B cell (primary cell): ENCODE results near the gene CDC14A. TPM values are rescaled to one million over a fixed set of nuclear protein-coding genes. Genes with fewer than 3 reads are reported as not detected.

Experiments used
- ATAC-seq: fragments of 200-7000 bp; cut with Tn5 transposase; one replicate; pipeline ENCODE4 v1.10.0; 2021; ENCODE audit warnings: low read depth, mild to moderate bottlenecking, moderate number of reproducible peaks, moderate library complexity
- CTCF ChIA-PET: fragments of 350-600 bp; sonication (Branson Sonifier 250); formaldehyde crosslinking; loops from one replicate; lab custom pipeline; 2021; ENCODE audit warnings: antibody characterized with exemption, inconsistent platforms; lab: Charles Lee
- POLR2A ChIA-PET: fragments of 350-600 bp; sonication (Branson Sonifier 250); formaldehyde crosslinking; loops from one replicate; lab custom pipeline; 2021; ENCODE audit warnings: antibody characterized with exemption; lab: Charles Lee
- DNase-seq: peaks from one replicate; pipeline ENCODE4 v3.0.0; 2013
- H2AFZ ChIP-seq: 2 replicates; pipeline ENCODE4 v1.6.1; 2012; ENCODE audit warnings: mild to moderate bottlenecking, low read depth, low read length; ENCODE audit not compliant: insufficient read depth, poor library complexity, severe bottlenecking
- H3K27ac ChIP-seq, 2 donors: 1 replicate in 1 of 2; 2 replicates in 1 of 2; pipeline ENCODE4 v1.5.1; 2012 to 2013; ENCODE audit warnings: low read length in 2 of 2, mild to moderate bottlenecking in 2 of 2, moderate library complexity in 1 of 2
- H3K27me3 ChIP-seq, 4 experiments: fragments of 200-600 bp in 1 of 4; sonication (generic) in 1 of 4; replicated peaks in 1 of 4; 1 replicate in 2 of 4; 2 replicates in 2 of 4; pipeline versions ENCODE4 v1.6.1 to v1.7.0; 2013 to 2016; ENCODE audit warnings: low read length in 3 of 4, mild to moderate bottlenecking in 2 of 4, mixed read lengths in 1 of 4, moderate library complexity in 1 of 4; ENCODE audit not compliant: insufficient read depth in 4 of 4, control insufficient read depth in 3 of 4; ENCODE audit errors: control extremely low read depth in 1 of 4
- H3K36me3 ChIP-seq, 2 experiments: replicated peaks in 1 of 2; 1 replicate in 1 of 2; 2 replicates in 1 of 2; pipeline versions ENCODE4 v1.6.1 to v1.7.1; 2013; ENCODE audit warnings: low read length in 1 of 2; ENCODE audit not compliant: insufficient read depth in 2 of 2, control insufficient read depth in 1 of 2; ENCODE audit errors: control extremely low read depth in 1 of 2, extremely low read depth in 1 of 2
- H3K4me1 ChIP-seq, 2 donors: fragments of 200-600 bp in 1 of 2; sonication (generic) in 1 of 2; 1 replicate in 1 of 2; 2 replicates in 1 of 2; pipeline versions ENCODE4 v1.5.1 to v1.6.1; 2013 to 2017; ENCODE audit warnings: low read length in 2 of 2; ENCODE audit not compliant: control insufficient read depth in 2 of 2, insufficient read depth in 2 of 2
- H3K4me2 ChIP-seq: replicated peaks from 2 replicates; pipeline ENCODE3; 2012; ENCODE audit warnings: mild to moderate bottlenecking, low read depth, low read length; ENCODE audit not compliant: poor library complexity, severe bottlenecking
- H3K4me3 ChIP-seq, 5 experiments: fragments of 200-600 bp in 1 of 5; sonication (generic) in 1 of 5; 1 replicate in 3 of 5; 2 replicates in 2 of 5; pipeline versions ENCODE4 v1.5.1 to v1.7.0; 2011 to 2016; ENCODE audit warnings: low read length in 4 of 5, mild to moderate bottlenecking in 4 of 5, low read depth in 2 of 5, control low read depth in 1 of 5, moderate library complexity in 1 of 5; ENCODE audit not compliant: insufficient read depth in 1 of 5; ENCODE audit errors: control extremely low read depth in 1 of 5, extremely low read depth in 1 of 5
- H3K79me2 ChIP-seq: fragments of 200-600 bp; sonication (generic); one replicate; pipeline ENCODE4 v1.6.0; 2016; ENCODE audit warnings: low read length; ENCODE audit not compliant: control insufficient read depth, insufficient read depth
- H3K9ac ChIP-seq: fragments of 200-600 bp; sonication (generic); 2 replicates; pipeline ENCODE4 v1.6.1; 2017; ENCODE audit warnings: mild to moderate bottlenecking, low read length, moderate library complexity
- H3K9me3 ChIP-seq, 3 donors: one replicate each; pipeline versions ENCODE4 v1.6.1 to v1.7.1; 2013; ENCODE audit warnings: low read length in 2 of 3; ENCODE audit not compliant: control insufficient read depth in 2 of 3, insufficient read depth in 1 of 3; ENCODE audit errors: control extremely low read depth in 1 of 3
- H4K20me1 ChIP-seq: 2 replicates; pipeline ENCODE4 v1.6.0; 2012; ENCODE audit warnings: mild to moderate bottlenecking, low read length; ENCODE audit not compliant: insufficient read depth, control insufficient read depth, poor library complexity, severe bottlenecking
- H3K27ac Mint-ChIP-seq: one replicate; pipeline ENCODE4 v1.8.0; 2021; ENCODE audit warnings: mixed read lengths
- H3K27me3 Mint-ChIP-seq: one replicate; pipeline ENCODE4 v1.8.0; 2021; ENCODE audit warnings: mixed read lengths
- H3K4me1 Mint-ChIP-seq: one replicate; pipeline ENCODE4 v1.8.0; 2021; ENCODE audit warnings: mixed read lengths
- H3K4me3 Mint-ChIP-seq: one replicate; pipeline ENCODE4 v1.8.0; 2021; ENCODE audit warnings: mixed read lengths
- H3K9me3 Mint-ChIP-seq: one replicate; pipeline ENCODE4 v1.8.0; 2022; ENCODE audit warnings: mixed read lengths; ENCODE audit not compliant: insufficient read depth
- CTCF ChIP-seq: fragments of 200-600 bp; IDR thresholded peaks from one replicate; pipeline ENCODE4 v1.8.0; 2022; ENCODE audit warnings: antibody characterized with exemption, mild to moderate bottlenecking
- EZH2 ChIP-seq: IDR thresholded peaks from 2 replicates; pipeline ENCODE4 v1.6.1; 2012; ENCODE audit warnings: borderline replicate concordance, low read depth, mild to moderate bottlenecking, moderate library complexity, low read length; ENCODE audit not compliant: insufficient read depth, poor library complexity, severe bottlenecking
- WGBS: methylation state at CpG from one replicate; pipeline ENCODE4 v1.1.5; 2013; ENCODE audit warnings: missing lambda C conversion rate; ENCODE audit not compliant: insufficient coverage; 5-methylcytosine and 5-hydroxymethylcytosine counted together
- intact Hi-C: fragments of 100-400 bp; cut with micrococcal nuclease; formaldehyde crosslinking; loops from one replicate; pipeline ENCODE4 v1.10.0; 2022
- polyA plus RNA-seq: library from polyadenylated mRNA; depleted of rRNA; stranded (reverse); fragments of >200 nt; gene quantifications from 2 replicates; pipeline ENCODE4 v1.2.3, GENCODE V29; 2012
- total RNA-seq, 2 donors: library from RNA; stranded (reverse); fragments of 120-200 nt in 1 of 2; gene quantifications; 1 replicate in 1 of 2; 2 replicates in 1 of 2; pipeline versions ENCODE4 v1.2.3 to v1.2.4, GENCODE V29; 2013 to 2022

The CDC14A gene
- total and polyA plus RNA-seq, 2 donors (not counting 1 experiment from before 2014, with no cell fraction given) = 6.1 to 41.7 TPM

GRCh38 chr1:100411019-100411418 is 58.7 kb downstream of the CDC14A start:
- Mint-ChIP-seq H3K9me3 (no peaks in the 10 kb centered on the region), H3K4me1 (peaks cover 39% of the 10 kb centered on the region), H3K4me3 (no peak overlapping the region), H3K27ac (no peak overlapping the region), H3K27me3 (no peaks in the 10 kb centered on the region)
- Histone ChIP-seq H4K20me1 (peaks cover 13% of the 10 kb centered on the region), H3K4me3 (no peak overlapping the region), H3K79me2 (peaks cover 34% of the 10 kb centered on the region), H3K27ac (no peak overlapping the region), H3K4me2 (no peak overlapping the region), H3K9ac (no peak overlapping the region), H3K9me3 (no peaks in the 10 kb centered on the region), H2AFZ (no peak overlapping the region), H3K36me3 (no peaks in the 10 kb centered on the region), H3K4me1 (no peaks in the 10 kb centered on the region), H3K27me3 (no peaks in the 10 kb centered on the region)
- intact Hi-C loops = no loop called here
- ATAC-seq = no peak
- WGBS = 97% methylated on average over 3 of the region's 4 CpGs
- POLR2A ChIA-PET = no interaction called here
- CTCF ChIA-PET = no interaction called here
- no peak for TF ChIP-seq EZH2
- no peak for TF ChIP-seq CTCF
- no peak for DNase-seq

- no peak overlapping the region for H3K9ac ChIP-seq
- Mint-ChIP-seq H3K27me3 (no peaks in the 10 kb centered on the region), H3K9me3 (no peaks in the 10 kb centered on the region), H3K4me3 (no peak overlapping the region), H3K4me1 (peaks cover 35% of the 10 kb centered on the region), H3K27ac (no peak overlapping the region)
- no peaks in the 10 kb centered on the region for H3K36me3 ChIP-seq
- H3K27me3 ChIP-seq = no peaks in the 10 kb centered on the region
- ChIA-PET POLR2A (interaction anchor here (0.6 kb wide), 1 partner anchor 484 kb away, joined by 3 read pairs; no protein-coding TSS in a partner anchor), CTCF (no interaction called here)
- peaks cover 30% of the 10 kb centered on the region for H3K79me2 ChIP-seq
- ATAC-seq (no peak), DNase-seq (no peak)
- no peaks in the 10 kb centered on the region for H3K4me1 ChIP-seq
- no peak overlapping the region for H3K4me3 ChIP-seq
- no peak overlapping the region for H2AFZ ChIP-seq
- TF ChIP-seq EZH2 = no peak
- TF ChIP-seq CTCF = no peak
- intact Hi-C loops = no loop called here
- no peak overlapping the region for H3K27ac ChIP-seq
- no peak overlapping the region for H3K4me2 ChIP-seq
- peaks cover 13% of the 10 kb centered on the region for H4K20me1 ChIP-seq
- no peaks in the 10 kb centered on the region for H3K9me3 ChIP-seq
Observed at GRCh38 chr1:100411574-100411973, 59.3 kb downstream of the CDC14A start.
